Lung (tissue), 12 donors: ENCODE results near the gene CFB. TPM values are rescaled to one million over a fixed set of nuclear protein-coding genes. Genes with fewer than 3 reads are reported as not detected.

Experiments used
- ATAC-seq: fragments of 200-7000 bp; cut with Tn5 transposase; one replicate; pipeline ENCODE4 v1.9.1; 2020; ENCODE audit warnings: moderate number of reproducible peaks; ENCODE audit not compliant: insufficient read depth, low FRiP score
- DNase-seq, 3 donors: peaks; one replicate each; pipeline ENCODE4 v3.0.0-alpha.2; 2013 to 2017
- H3K27ac ChIP-seq, 2 donors: one replicate each; pipeline ENCODE4 v1.5.1; 2013; ENCODE audit warnings: mild to moderate bottlenecking in 2 of 2, moderate library complexity in 2 of 2, control low read depth in 1 of 2, inconsistent platforms in 1 of 2, low read depth in 1 of 2, low read length in 1 of 2
- H3K27me3 ChIP-seq, 3 donors: one replicate each; pipeline ENCODE4 v1.5.1; 2013; ENCODE audit warnings: low read length in 2 of 3; ENCODE audit not compliant: control insufficient read depth in 3 of 3, insufficient read depth in 3 of 3
- H3K36me3 ChIP-seq, 4 donors: one replicate each; pipeline ENCODE4 v1.5.1; 2013; ENCODE audit warnings: low read length in 4 of 4, mild to moderate bottlenecking in 1 of 4, moderate library complexity in 1 of 4; ENCODE audit not compliant: control insufficient read depth in 4 of 4, insufficient read depth in 4 of 4
- H3K4me1 ChIP-seq, 5 donors: one replicate each; pipeline ENCODE4 v1.5.1; 2013; ENCODE audit warnings: low read length in 5 of 5, mild to moderate bottlenecking in 2 of 5, moderate library complexity in 1 of 5; ENCODE audit not compliant: control insufficient read depth in 5 of 5, insufficient read depth in 5 of 5
- H3K4me3 ChIP-seq: one replicate; pipeline ENCODE4 v1.5.1; 2013; ENCODE audit warnings: mild to moderate bottlenecking, control low read depth, moderate library complexity
- H3K9ac ChIP-seq, 2 donors: one replicate each; pipeline ENCODE4 v1.5.1; 2013; ENCODE audit warnings: low read length in 2 of 2, control low read depth in 1 of 2; ENCODE audit not compliant: insufficient read depth in 1 of 2
- H3K9me3 ChIP-seq, 4 donors: one replicate each; pipeline ENCODE4 v1.5.1; 2013; ENCODE audit warnings: low read length in 3 of 4, mild to moderate bottlenecking in 1 of 4, moderate library complexity in 1 of 4; ENCODE audit not compliant: control insufficient read depth in 4 of 4, insufficient read depth in 3 of 4
- CTCF ChIP-seq: IDR thresholded peaks from 2 replicates; pipeline ENCODE4 v1.5.1; 2012; ENCODE audit warnings: mild to moderate bottlenecking; ENCODE audit errors: control extremely low read depth, extremely low read depth
- WGBS, 2 donors: extraction: QIAGEN DNeasy Blood & Tissue Kit; methylation state at CpG; one replicate each; pipeline ENCODE4 v1.1.7; 2013; 5-methylcytosine and 5-hydroxymethylcytosine counted together
- polyA plus RNA-seq, 2 donors: library from polyadenylated mRNA; stranded (reverse); fragments of 200-250 nt; gene quantifications; one replicate each; pipeline ENCODE4 v1.2.1, GENCODE V29; 2013
- total RNA-seq, 2 donors: library from RNA; depleted of rRNA in 1 of 2; stranded (reverse); fragments of >200 nt in 1 of 2; gene quantifications; one replicate each; pipeline ENCODE4 v1.2.1, GENCODE V29; 2014 to 2021
- donor health status: control.
- donor health status: control.
- donor health status: Bipolar disorder and iron deficiency.
- donor health status: healthy.
- donor health status: DM: yes; HTN: yes; CAD: no.

The CFB gene
- total and polyA plus RNA-seq, 4 donors, result 173 to 297 (median 234) TPM

GRCh38 chr6:31915756-31916155, 30.1 kb upstream of the CFB start:
- no peak for TF ChIP-seq CTCF
- WGBS, 2 donors, result 87% methylated on average over 6 of the region's 6 CpGs
- DNase-seq, result no peak

GRCh38 chr6:31918069-31918720, 27.7 kb upstream of the CFB start:
- no peaks in the 10 kb centered on the region for H3K9me3 ChIP-seq
- no peak for DNase-seq
- no peaks in the 10 kb centered on the region for H3K27me3 ChIP-seq
- TF ChIP-seq CTCF, result no peak
- H3K9ac ChIP-seq, result no peak overlapping the region
- H3K36me3 ChIP-seq, result no peaks in the 10 kb centered on the region
- no peak overlapping the region for H3K4me3 ChIP-seq
- H3K27ac ChIP-seq, result no peak overlapping the region
- peaks cover 0 to 8% (median 0%) of the 10 kb centered on the region in 5 donors for H3K4me1 ChIP-seq
- no peak for ATAC-seq
- 79 to 83% methylated on average over 8 of the region's 8 CpGs for WGBS, 2 donors

More at GRCh38 chr6:31915756-31916155, 30.1 kb upstream of the CFB start:
- Histone ChIP-seq H3K4me3 (no peak overlapping the region), H3K36me3 (no peaks in the 10 kb centered on the region), H3K4me1 (peaks cover 0 to 5% (median 0%) of the 10 kb centered on the region in 5 donors), H3K9ac (no peak overlapping the region), H3K27me3 (no peaks in the 10 kb centered on the region), H3K27ac (no peak overlapping the region), H3K9me3 (no peaks in the 10 kb centered on the region)
- no peak for ATAC-seq

- no peak for DNase-seq
Measured at GRCh38 chr6:31919624-31920303, 26.1 kb upstream of the CFB start.

More at GRCh38 chr6:31919624-31920303, 26.1 kb upstream of the CFB start:
- no peaks in the 10 kb centered on the region for H3K9me3 ChIP-seq
- H3K9ac ChIP-seq, result no peak overlapping the region
- no peak for TF ChIP-seq CTCF
- peaks cover 0 to 8% (median 0%) of the 10 kb centered on the region in 5 donors for H3K4me1 ChIP-seq
- no peaks in the 10 kb centered on the region for H3K36me3 ChIP-seq
- ATAC-seq, result no peak
- H3K27ac ChIP-seq, result peak overlapping the region in 1 of 2 donors; percentile 20
- H3K4me3 ChIP-seq, result no peak overlapping the region
- 76 to 84% methylated on average over 6 of the region's 6 CpGs for WGBS, 2 donors
- no peaks in the 10 kb centered on the region for H3K27me3 ChIP-seq
